HepG2 (cell line): ENCODE data around the gene INPP4B. TPM values are rescaled to one million over a fixed set of nuclear protein-coding genes. Genes with fewer than 3 reads are reported as not detected.

Experiments used
- CSRNP2 ChIP-seq: sonication (generic); formaldehyde crosslinking; conservative IDR thresholded peaks from 2 replicates; pipeline ENCODE4 v1.8.0; 2022; ENCODE audit warnings: low read depth, missing genetic modification reagents
- MAFF ChIP-seq: IDR thresholded peaks from 2 replicates; pipeline ENCODE4 v1.6.1; 2011; ENCODE audit warnings: low read depth, low read length, improper control_type of control experiment
- NAIF1 ChIP-seq: sonication (generic); formaldehyde crosslinking; IDR thresholded peaks from 2 replicates; pipeline ENCODE4 v1.5.0; 2020; ENCODE audit warnings: mild to moderate bottlenecking, missing genetic modification reagents, borderline replicate concordance
- PATZ1 ChIP-seq: sonication (generic); formaldehyde crosslinking; IDR thresholded peaks from 2 replicates; pipeline ENCODE4 v1.4.0; 2020; ENCODE audit warnings: missing genetic modification reagents
- SIN3A ChIP-seq: IDR thresholded peaks from 2 replicates; pipeline ENCODE4 v1.6.1; 2011; ENCODE audit warnings: low read depth, mild to moderate bottlenecking, control low read depth, low read length, borderline replicate concordance
- SIN3B ChIP-seq: fragments of 150-350 bp; IDR thresholded peaks from 2 replicates; pipeline ENCODE4 v1.6.1; 2014; ENCODE audit warnings: low read length
- SP140L ChIP-seq: sonication (generic); formaldehyde crosslinking; IDR thresholded peaks from 2 replicates; pipeline ENCODE4 v1.4.0; 2020; ENCODE audit warnings: missing genetic modification reagents, borderline replicate concordance
- ZBTB1 ChIP-seq: sonication (generic); formaldehyde crosslinking; IDR thresholded peaks from 2 replicates; pipeline ENCODE4 v1.4.0; 2020; ENCODE audit warnings: missing genetic modification reagents, borderline replicate concordance
- ZBTB43 ChIP-seq: sonication (generic); formaldehyde crosslinking; conservative IDR thresholded peaks from 2 replicates; pipeline ENCODE4 v1.4.0; 2020; ENCODE audit warnings: missing genetic modification reagents
- ZKSCAN8 ChIP-seq: IDR thresholded peaks from 2 replicates; pipeline ENCODE4 v1.6.1; 2016; ENCODE audit warnings: borderline replicate concordance, missing genetic modification reagents, missing compliant biosample characterization
- ZNF274 ChIP-seq: sonication (generic); formaldehyde crosslinking; IDR thresholded peaks from 2 replicates; pipeline ENCODE4 v1.5.1; 2020; ENCODE audit warnings: mild to moderate bottlenecking, missing genetic modification reagents
- ZSCAN30 ChIP-seq: sonication (generic); formaldehyde crosslinking; IDR thresholded peaks from 2 replicates; pipeline ENCODE4 v1.5.0; 2020; ENCODE audit warnings: mild to moderate bottlenecking, missing genetic modification reagents
- polyA plus RNA-seq, 8 experiments: library from polyadenylated mRNA; depleted of rRNA in 3 of 8; stranded (reverse) in 7 of 8; unstranded in 1 of 8; fragments of >200 nt; fragmentation: Illumina TruSeq in 4 of 8; extraction: Trizol in 4 of 8; gene quantifications; 2 replicates each; pipeline versions ENCODE4 v1.2.1 to v1.2.3, GENCODE V29; 2011 to 2016; ENCODE audit warnings: low read depth in 4 of 8, missing spikeins in 1 of 8, mixed read lengths in 1 of 8; ENCODE audit not compliant: insufficient read depth in 1 of 8
- total RNA-seq, 5 experiments: library from RNA; depleted of rRNA; stranded (reverse); fragments of >200 nt; fragmentation: Illumina TruSeq; extraction: Trizol; gene quantifications; 2 replicates each; pipeline ENCODE4 v1.2.3, GENCODE V29; 2016; ENCODE audit warnings: low read depth in 1 of 5

INPP4B gene
- total and polyA plus RNA-seq, 2 of the 13 experiments (the other 11 are each of a cell fraction or from before 2014, with no cell fraction given) = not detected

- TF ChIP-seq PATZ1 (CRISPR knock-in tag) (no peak), ZBTB43 (CRISPR knock-in tag) (no peak), MAFF (no peak), NAIF1 (CRISPR knock-in tag) (no peak), SIN3B (no peak), ZBTB1 (CRISPR knock-in tag) (no peak), ZNF274 (no peak), SIN3A (no peak), ZKSCAN8 (CRISPR knock-in tag) (no peak), SP140L (CRISPR knock-in tag) (no peak), CSRNP2 (no peak), ZSCAN30 (CRISPR knock-in tag) (no peak)
Measured at GRCh38 chr4:142110136-142110535, 736.0 kb downstream of the INPP4B start (continued).
